B cell (primary cell): ENCODE data around the gene RDH11.

Source experiments
- EZH2 ChIP-seq: IDR thresholded peaks from 2 replicates; pipeline ENCODE4 v1.6.1; 2012; ENCODE audit warnings: borderline replicate concordance, low read depth, mild to moderate bottlenecking, moderate library complexity, low read length; ENCODE audit not compliant: insufficient read depth, poor library complexity, severe bottlenecking
- TF ChIP-seq, protein P1 (sequence below): fragments of 200-600 bp; IDR thresholded peaks from one replicate; pipeline ENCODE4 v1.8.0; 2022; ENCODE audit warnings: antibody characterized with exemption, mild to moderate bottlenecking

DNA sequence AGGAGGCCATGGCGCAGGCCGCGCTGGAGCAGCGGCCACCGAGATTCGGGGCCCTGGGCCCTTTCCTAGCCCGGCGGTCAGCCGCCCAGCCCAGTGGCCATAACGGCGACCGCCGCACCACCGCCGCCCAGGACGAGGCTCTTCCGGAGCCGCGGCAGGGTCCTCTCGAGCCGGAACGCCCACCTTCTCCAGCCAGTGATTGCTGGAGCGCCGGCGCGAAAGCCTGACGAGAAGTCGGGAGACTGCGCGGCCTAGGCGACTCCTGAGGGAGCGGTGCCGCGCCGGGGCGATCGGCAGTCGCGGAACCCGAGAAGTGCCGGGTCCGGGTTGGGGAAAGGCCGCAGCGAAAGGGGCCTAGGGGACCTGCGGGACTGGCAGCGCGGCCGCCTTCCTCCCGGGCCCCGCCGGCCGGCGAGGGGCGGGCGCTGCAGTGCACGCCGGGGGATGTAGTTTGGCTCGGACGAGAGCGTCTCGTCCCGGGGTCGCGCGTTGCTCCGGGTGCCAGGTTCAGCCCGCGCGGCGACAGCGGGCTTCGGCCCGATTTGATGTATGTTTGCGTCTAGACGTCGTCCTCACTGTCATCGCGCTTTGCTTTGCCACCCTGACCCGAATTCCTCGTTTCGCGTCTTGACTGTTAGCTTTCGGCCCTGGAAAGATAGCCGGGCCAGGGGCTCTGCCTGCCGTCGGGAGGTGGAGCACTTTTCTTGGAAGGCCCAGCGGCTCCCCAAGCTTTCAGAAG, 20.9 kb downstream of the RDH11 start, which contains the start of gene VTI1B:
- TF ChIP-seq, protein P1, sequence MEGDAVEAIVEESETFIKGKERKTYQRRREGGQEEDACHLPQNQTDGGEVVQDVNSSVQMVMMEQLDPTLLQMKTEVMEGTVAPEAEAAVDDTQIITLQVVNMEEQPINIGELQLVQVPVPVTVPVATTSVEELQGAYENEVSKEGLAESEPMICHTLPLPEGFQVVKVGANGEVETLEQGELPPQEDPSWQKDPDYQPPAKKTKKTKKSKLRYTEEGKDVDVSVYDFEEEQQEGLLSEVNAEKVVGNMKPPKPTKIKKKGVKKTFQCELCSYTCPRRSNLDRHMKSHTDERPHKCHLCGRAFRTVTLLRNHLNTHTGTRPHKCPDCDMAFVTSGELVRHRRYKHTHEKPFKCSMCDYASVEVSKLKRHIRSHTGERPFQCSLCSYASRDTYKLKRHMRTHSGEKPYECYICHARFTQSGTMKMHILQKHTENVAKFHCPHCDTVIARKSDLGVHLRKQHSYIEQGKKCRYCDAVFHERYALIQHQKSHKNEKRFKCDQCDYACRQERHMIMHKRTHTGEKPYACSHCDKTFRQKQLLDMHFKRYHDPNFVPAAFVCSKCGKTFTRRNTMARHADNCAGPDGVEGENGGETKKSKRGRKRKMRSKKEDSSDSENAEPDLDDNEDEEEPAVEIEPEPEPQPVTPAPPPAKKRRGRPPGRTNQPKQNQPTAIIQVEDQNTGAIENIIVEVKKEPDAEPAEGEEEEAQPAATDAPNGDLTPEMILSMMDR, result no peak
- TF ChIP-seq EZH2, result no peak
